IMR-90 (cell line): ENCODE measurements around the gene PLCH1.

Source experiments
- MXI1 ChIP-seq: IDR thresholded peaks from 2 replicates; pipeline ENCODE4 v1.6.1; 2012; ENCODE audit warnings: low read depth, mild to moderate bottlenecking, low read length, moderate library complexity, borderline replicate concordance
- POLR2A ChIP-seq: IDR thresholded peaks from 2 replicates; pipeline ENCODE4 v1.6.1; 2012; ENCODE audit warnings: mild to moderate bottlenecking, low read depth, low read length
- TF ChIP-seq, protein P1 (sequence below): conservative IDR thresholded peaks from 2 replicates; pipeline ENCODE4 v1.5.1; 2012; ENCODE audit warnings: mild to moderate bottlenecking, low read depth, low read length, improper control_type of control experiment

DNA sequence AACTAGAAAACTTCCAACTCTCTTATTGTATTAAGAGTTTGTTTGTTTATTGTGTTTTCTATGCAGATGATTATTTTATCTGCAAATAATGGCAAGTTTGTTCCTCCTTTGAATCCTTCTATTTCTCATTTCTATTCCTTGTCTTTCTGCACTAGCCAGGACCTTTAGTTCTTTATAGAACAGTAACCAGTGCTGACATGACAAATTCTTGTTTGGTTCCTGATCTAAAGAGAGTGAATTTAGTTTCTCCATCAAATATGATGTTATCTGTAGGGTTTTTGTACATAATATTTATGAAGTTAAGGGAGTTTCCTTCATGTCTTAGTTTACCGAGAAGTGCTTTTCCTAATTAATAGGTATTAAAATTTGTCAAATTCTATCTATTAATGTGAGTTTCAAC is 350.6 kb downstream of the PLCH1 start:
- TF ChIP-seq POLR2A (no peak), MXI1 (no peak)
- TF ChIP-seq, protein P1, sequence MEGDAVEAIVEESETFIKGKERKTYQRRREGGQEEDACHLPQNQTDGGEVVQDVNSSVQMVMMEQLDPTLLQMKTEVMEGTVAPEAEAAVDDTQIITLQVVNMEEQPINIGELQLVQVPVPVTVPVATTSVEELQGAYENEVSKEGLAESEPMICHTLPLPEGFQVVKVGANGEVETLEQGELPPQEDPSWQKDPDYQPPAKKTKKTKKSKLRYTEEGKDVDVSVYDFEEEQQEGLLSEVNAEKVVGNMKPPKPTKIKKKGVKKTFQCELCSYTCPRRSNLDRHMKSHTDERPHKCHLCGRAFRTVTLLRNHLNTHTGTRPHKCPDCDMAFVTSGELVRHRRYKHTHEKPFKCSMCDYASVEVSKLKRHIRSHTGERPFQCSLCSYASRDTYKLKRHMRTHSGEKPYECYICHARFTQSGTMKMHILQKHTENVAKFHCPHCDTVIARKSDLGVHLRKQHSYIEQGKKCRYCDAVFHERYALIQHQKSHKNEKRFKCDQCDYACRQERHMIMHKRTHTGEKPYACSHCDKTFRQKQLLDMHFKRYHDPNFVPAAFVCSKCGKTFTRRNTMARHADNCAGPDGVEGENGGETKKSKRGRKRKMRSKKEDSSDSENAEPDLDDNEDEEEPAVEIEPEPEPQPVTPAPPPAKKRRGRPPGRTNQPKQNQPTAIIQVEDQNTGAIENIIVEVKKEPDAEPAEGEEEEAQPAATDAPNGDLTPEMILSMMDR: no peak
